Esophagus squamous epithelium (tissue), 4 donors: ENCODE data around the gene HECW1.

ENCODE experiments used
- CTCF ChIP-seq, 6 experiments: fragments of 450-650 bp in 4 of 6; fragments of 200-600 bp in 2 of 6; sonication (generic) in 2 of 6; IDR thresholded peaks; one replicate each; pipeline ENCODE4 v1.5.1; 2016 to 2019; ENCODE audit warnings: antibody characterized with exemption in 6 of 6, mild to moderate bottlenecking in 4 of 6, moderate library complexity in 4 of 6
- POLR2A ChIP-seq, 4 donors: fragments of 450-650 bp; IDR thresholded peaks; one replicate each; pipeline ENCODE4 v1.6.1; 2017; ENCODE audit warnings: antibody characterized with exemption in 4 of 4, mild to moderate bottlenecking in 4 of 4, moderate library complexity in 3 of 4

GRCh38 chr7:43265139-43265538 is 152.7 kb downstream of the HECW1 start:
- no peak for TF ChIP-seq CTCF (IDR thresholded peaks at IDR 0.05)
- TF ChIP-seq POLR2A (IDR thresholded peaks at IDR 0.05), result no peak
